ENCODE data around the gene TEKT3.

The TEKT3 gene

DNA sequence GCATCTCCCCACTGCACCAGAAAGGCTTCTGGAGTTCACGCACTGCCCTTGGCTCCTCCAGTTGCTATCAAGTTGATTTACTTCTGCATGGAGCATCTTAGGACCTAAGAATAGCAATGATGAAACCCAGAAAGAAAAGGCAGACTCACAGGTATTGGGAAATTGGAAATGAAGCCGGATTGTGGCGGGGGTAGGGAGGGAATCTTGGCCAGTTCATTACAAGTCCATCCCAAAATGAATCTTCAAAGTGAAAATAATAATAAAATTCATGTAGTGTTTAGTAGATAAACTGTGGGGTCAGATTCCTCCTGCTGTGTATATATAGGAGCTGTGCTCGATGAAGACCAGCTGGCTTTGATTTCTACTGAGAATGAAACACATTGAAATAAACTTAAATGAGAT, 33.7 kb downstream of the TEKT3 start:
- Histone ChIP-seq H3K4me3 (ENCODE audit: low read depth, low read length) (no peak overlapping the region), H3K4me1 (ENCODE audit: control insufficient read depth, insufficient read depth, low read length) (no peaks in the 10 kb centered on the region), H3K27ac (ENCODE audit: extremely low read depth, low read depth, low read length) (no peak overlapping the region), H3K9me3 (ENCODE audit: control insufficient read depth, insufficient read depth, low read depth, low read length) (no peaks in the 10 kb centered on the region), H3K36me3 (ENCODE audit: control insufficient read depth in 2 of 2, insufficient read depth in 1 of 2, low read length in 2 of 2) (no peaks in the 10 kb centered on the region)
- TF ChIP-seq ZNF571 (tag by site-specific recombination; IDR thresholded peaks at IDR 0.05) (no peak), ZFHX2 (tag by site-specific recombination; conservative IDR thresholded peaks at IDR 0.05) (no peak), ZNF138 (tag by site-specific recombination; IDR thresholded peaks at IDR 0.05; ENCODE audit: borderline replicate concordance) (no peak), ZBTB8A (tag by site-specific recombination; IDR thresholded peaks at IDR 0.05) (no peak)
- CTCF ChIA-PET, result no interaction called here
- POLR2A ChIA-PET, result no interaction called here

DNA sequence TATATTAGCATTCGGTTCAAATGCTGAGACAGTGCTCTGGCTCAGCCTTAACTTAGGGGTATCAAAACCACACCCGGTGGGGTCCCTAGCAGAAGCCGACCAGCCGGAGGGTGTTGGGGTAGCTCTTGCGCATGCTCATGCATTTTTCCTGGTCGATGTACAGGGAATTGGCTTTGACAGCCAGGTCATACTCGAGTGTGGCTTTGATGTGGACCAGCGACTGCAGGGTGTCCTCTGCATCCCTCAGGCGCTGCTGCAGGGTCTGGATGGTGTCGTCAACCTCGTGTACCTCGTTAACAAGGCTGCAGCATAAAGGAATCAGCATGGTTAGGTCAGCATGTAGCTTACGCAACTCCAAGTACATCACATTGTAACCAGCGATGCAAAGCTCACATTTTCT, 37.5 kb downstream of the TEKT3 start:
- H3K36me3 ChIP-seq (ENCODE audit: control insufficient read depth in 2 of 2, insufficient read depth in 1 of 2, low read length in 2 of 2), result no peaks in the 10 kb centered on the region
- POLR2A ChIA-PET, result no interaction called here
- TF ChIP-seq, protein P1, sequence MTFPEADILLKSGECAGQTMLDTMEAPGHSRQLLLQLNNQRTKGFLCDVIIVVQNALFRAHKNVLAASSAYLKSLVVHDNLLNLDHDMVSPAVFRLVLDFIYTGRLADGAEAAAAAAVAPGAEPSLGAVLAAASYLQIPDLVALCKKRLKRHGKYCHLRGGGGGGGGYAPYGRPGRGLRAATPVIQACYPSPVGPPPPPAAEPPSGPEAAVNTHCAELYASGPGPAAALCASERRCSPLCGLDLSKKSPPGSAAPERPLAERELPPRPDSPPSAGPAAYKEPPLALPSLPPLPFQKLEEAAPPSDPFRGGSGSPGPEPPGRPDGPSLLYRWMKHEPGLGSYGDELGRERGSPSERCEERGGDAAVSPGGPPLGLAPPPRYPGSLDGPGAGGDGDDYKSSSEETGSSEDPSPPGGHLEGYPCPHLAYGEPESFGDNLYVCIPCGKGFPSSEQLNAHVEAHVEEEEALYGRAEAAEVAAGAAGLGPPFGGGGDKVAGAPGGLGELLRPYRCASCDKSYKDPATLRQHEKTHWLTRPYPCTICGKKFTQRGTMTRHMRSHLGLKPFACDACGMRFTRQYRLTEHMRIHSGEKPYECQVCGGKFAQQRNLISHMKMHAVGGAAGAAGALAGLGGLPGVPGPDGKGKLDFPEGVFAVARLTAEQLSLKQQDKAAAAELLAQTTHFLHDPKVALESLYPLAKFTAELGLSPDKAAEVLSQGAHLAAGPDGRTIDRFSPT (tag by site-specific recombination; IDR thresholded peaks at IDR 0.05), result no peak
- TF ChIP-seq ZNF610 (tag by site-specific recombination; IDR thresholded peaks at IDR 0.05; ENCODE audit: borderline replicate concordance) (no peak), ZNF629 (tag by site-specific recombination; IDR thresholded peaks at IDR 0.05) (no peak), ZIC2 (tag by site-specific recombination; IDR thresholded peaks at IDR 0.05) (no peak), ZNF266 (tag by site-specific recombination; IDR thresholded peaks at IDR 0.05; ENCODE audit: low read depth) (no peak), ZNF558 (tag by site-specific recombination; IDR thresholded peaks at IDR 0.05) (no peak), ZNF37A (tag by site-specific recombination; IDR thresholded peaks at IDR 0.05) (no peak), ZNF140 (tag by site-specific recombination; IDR thresholded peaks at IDR 0.05) (no peak)
- H3K4me1 ChIP-seq (ENCODE audit: control insufficient read depth, insufficient read depth, low read length), result no peaks in the 10 kb centered on the region
- CTCF ChIA-PET, result no interaction called here
- H3K27ac ChIP-seq (ENCODE audit: extremely low read depth, low read depth, low read length), result no peak overlapping the region
- no peak overlapping the region for H3K4me3 ChIP-seq (ENCODE audit: low read depth, low read length)
- H3K9me3 ChIP-seq (ENCODE audit: control insufficient read depth, insufficient read depth, low read depth, low read length), result no peaks in the 10 kb centered on the region

DNA sequence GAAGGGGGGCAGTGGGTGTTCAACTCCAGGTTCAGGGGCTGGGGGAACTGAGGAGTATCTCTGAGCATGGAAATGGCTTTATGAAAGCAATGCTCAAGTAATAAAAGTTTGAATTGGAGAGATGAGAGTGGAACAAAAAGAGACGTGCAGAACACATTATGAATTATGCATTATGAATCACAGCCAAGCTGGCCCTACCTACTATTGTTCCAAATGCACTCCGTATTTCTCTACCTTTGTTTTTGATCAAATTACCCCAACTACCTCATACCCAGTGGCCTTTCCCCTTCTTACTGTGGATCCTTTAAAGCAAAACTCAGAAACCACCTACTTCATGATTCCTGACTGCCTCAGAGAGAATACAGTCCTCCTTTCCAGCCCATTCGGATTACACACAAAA, 38.1 kb downstream of the TEKT3 start:
- no peak overlapping the region for H3K27ac ChIP-seq (ENCODE audit: extremely low read depth, low read depth, low read length)
- no peaks in the 10 kb centered on the region for H3K36me3 ChIP-seq (ENCODE audit: control insufficient read depth in 2 of 2, insufficient read depth in 1 of 2, low read length in 2 of 2)
- ChIA-PET POLR2A (no interaction called here), CTCF (no interaction called here)
- no peak for TF ChIP-seq ZNF529 (tag by site-specific recombination; IDR thresholded peaks at IDR 0.05; ENCODE audit: insufficient replicate concordance)
- no peak for TF ChIP-seq ZNF785 (tag by site-specific recombination; IDR thresholded peaks at IDR 0.05)
- no peak for TF ChIP-seq ZNF391 (tag by site-specific recombination; IDR thresholded peaks at IDR 0.05; ENCODE audit: borderline replicate concordance, low read depth)
- TF ChIP-seq ZNF626 (tag by site-specific recombination; IDR thresholded peaks at IDR 0.05), result no peak
- no peak for TF ChIP-seq ZNF830 (tag by site-specific recombination; IDR thresholded peaks at IDR 0.05; ENCODE audit: low read depth)
- no peak for TF ChIP-seq ZNF596 (tag by site-specific recombination; IDR thresholded peaks at IDR 0.05)
- no peak for TF ChIP-seq ZNF792 (tag by site-specific recombination; IDR thresholded peaks at IDR 0.05)
- H3K9me3 ChIP-seq (ENCODE audit: control insufficient read depth, insufficient read depth, low read depth, low read length), result no peaks in the 10 kb centered on the region
- H3K4me3 ChIP-seq (ENCODE audit: low read depth, low read length), result no peak overlapping the region
- H3K4me1 ChIP-seq (ENCODE audit: control insufficient read depth, insufficient read depth, low read length), result no peaks in the 10 kb centered on the region

DNA sequence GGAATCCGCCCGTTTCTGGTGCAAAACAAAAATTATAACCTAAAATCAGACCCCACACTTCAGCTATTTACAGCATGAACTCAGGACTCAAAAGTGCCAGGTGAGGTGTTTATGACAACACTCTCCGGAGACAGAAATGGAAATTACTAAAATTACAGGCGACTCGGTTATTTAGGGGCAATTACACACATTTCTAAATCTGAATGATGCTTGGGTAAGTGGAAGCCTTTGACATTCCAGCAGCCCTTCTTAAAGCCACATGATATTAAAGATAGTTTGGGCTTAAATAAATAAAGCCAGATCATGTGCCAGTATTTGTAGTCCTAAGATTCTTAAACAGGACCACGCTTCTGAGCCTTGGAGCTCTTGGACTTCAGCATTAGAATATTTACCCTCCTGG, 39.6 kb downstream of the TEKT3 start:
- H3K27ac ChIP-seq (ENCODE audit: extremely low read depth, low read depth, low read length), result no peak overlapping the region
- H3K9me3 ChIP-seq (ENCODE audit: control insufficient read depth, insufficient read depth, low read depth, low read length), result no peaks in the 10 kb centered on the region
- POLR2A ChIA-PET, result no interaction called here
- no peaks in the 10 kb centered on the region for H3K36me3 ChIP-seq (ENCODE audit: control insufficient read depth in 2 of 2, insufficient read depth in 1 of 2, low read length in 2 of 2)
- no peak overlapping the region for H3K4me3 ChIP-seq (ENCODE audit: low read depth, low read length)
- no peak for TF ChIP-seq REPIN1 (tag by site-specific recombination; IDR thresholded peaks at IDR 0.05; ENCODE audit: low read depth)
- no peak for TF ChIP-seq ZNF19 (tag by site-specific recombination; IDR thresholded peaks at IDR 0.05; ENCODE audit: low read depth)
- no peak for TF ChIP-seq ZNF670 (tag by site-specific recombination; IDR thresholded peaks at IDR 0.05; ENCODE audit: low read depth)
- TF ChIP-seq ZBTB17 (tag by site-specific recombination; IDR thresholded peaks at IDR 0.05), result no peak
- no peak for TF ChIP-seq SCRT2 (tag by site-specific recombination; IDR thresholded peaks at IDR 0.05)
- TF ChIP-seq, protein P2, sequence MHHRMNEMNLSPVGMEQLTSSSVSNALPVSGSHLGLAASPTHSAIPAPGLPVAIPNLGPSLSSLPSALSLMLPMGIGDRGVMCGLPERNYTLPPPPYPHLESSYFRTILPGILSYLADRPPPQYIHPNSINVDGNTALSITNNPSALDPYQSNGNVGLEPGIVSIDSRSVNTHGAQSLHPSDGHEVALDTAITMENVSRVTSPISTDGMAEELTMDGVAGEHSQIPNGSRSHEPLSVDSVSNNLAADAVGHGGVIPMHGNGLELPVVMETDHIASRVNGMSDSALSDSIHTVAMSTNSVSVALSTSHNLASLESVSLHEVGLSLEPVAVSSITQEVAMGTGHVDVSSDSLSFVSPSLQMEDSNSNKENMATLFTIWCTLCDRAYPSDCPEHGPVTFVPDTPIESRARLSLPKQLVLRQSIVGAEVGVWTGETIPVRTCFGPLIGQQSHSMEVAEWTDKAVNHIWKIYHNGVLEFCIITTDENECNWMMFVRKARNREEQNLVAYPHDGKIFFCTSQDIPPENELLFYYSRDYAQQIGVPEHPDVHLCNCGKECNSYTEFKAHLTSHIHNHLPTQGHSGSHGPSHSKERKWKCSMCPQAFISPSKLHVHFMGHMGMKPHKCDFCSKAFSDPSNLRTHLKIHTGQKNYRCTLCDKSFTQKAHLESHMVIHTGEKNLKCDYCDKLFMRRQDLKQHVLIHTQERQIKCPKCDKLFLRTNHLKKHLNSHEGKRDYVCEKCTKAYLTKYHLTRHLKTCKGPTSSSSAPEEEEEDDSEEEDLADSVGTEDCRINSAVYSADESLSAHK (tag by site-specific recombination; IDR thresholded peaks at IDR 0.05), result no peak
- TF ChIP-seq ZFP69B (tag by site-specific recombination; IDR thresholded peaks at IDR 0.05), result no peak
- TF ChIP-seq ZBTB48 (tag by site-specific recombination; IDR thresholded peaks at IDR 0.05), result no peak
- no peak for TF ChIP-seq KLF7 (tag by site-specific recombination; IDR thresholded peaks at IDR 0.05; ENCODE audit: borderline replicate concordance)
- H3K4me1 ChIP-seq (ENCODE audit: control insufficient read depth, insufficient read depth, low read length), result no peaks in the 10 kb centered on the region
- CTCF ChIA-PET, result interaction anchor here (0.7 to 1.0 kb wide), 2 partner anchors 201 kb away, joined by 3 to 4 read pairs; no protein-coding TSS in a partner anchor
